ENCODE data around the gene KRT16. TPM values are rescaled to one million over a fixed set of nuclear protein-coding genes. Genes with fewer than 3 reads are reported as not detected.
"Not testable (repeated sequence)": the region's sequence is repeated elsewhere in the genome, so short reads cannot be mapped to it uniquely, and the experiment has no call there.

Gene KRT16
- total and polyA plus RNA-seq, 2 donors (not counting 3 experiments of a cell fraction or from before 2014, with no cell fraction given): not detected

DNA sequence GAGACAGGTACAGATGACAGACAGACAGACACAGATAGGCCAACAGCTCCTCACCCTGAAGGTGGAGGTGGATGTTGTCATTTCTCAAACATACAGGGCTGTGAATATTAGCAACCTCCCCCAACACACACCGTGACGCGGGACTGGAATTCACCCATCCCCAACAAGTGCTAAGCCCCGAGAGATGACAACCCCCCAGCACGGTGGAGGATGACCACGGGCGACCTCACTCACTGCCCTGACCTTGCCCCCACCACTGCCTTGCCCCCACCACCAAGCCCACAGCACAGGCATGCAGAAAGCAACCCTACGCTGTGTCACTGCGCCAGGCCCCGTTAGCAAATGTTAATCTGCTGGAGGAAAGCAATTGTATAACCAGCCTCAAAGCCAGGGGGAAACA, 16.7 kb upstream of the KRT16 start:
- Histone ChIP-seq H3K4me2 (ENCODE audit: insufficient read depth, low read length) (no peak overlapping the region), H3K9ac (replicated peaks; ENCODE audit: extremely low read depth, insufficient read depth, low read length) (no peak overlapping the region), H3K9me1 (replicated peaks; ENCODE audit: control insufficient read depth, extremely low read depth, insufficient read depth, low read length) (no peaks in the 10 kb centered on the region), H4K20me1 (replicated peaks; ENCODE audit: control insufficient read depth, extremely low read depth, insufficient read depth, low read length) (no peaks in the 10 kb centered on the region), H3K4me1 (ENCODE audit: control insufficient read depth, extremely low read depth, insufficient read depth, low read length) (no peaks in the 10 kb centered on the region), H3K27me3 (ENCODE audit: control insufficient read depth in 2 of 2, insufficient read depth in 2 of 2, low read length in 2 of 2) (no peaks in the 10 kb centered on the region), H3K36me3 (ENCODE audit: control insufficient read depth in 2 of 2, extremely low read depth in 1 of 2, insufficient read depth in 2 of 2, low read length in 2 of 2) (no peaks in the 10 kb centered on the region), H3K27ac (ENCODE audit: insufficient read depth, low read depth, low read length) (no peak overlapping the region), H3K9me3 (replicated peaks; ENCODE audit: control insufficient read depth, insufficient read depth, low read length) (no peaks in the 10 kb centered on the region), H3K79me2 (ENCODE audit: control insufficient read depth, insufficient read depth, low read length) (no peaks in the 10 kb centered on the region), H2AFZ (ENCODE audit: low read depth, low read length) (no peak overlapping the region), H3K4me3 (replicated peaks in 1 of 3; ENCODE audit: insufficient read depth in 1 of 3, low read depth in 1 of 3, low read length in 3 of 3) (no peak overlapping the region)
- DNase-seq (ENCODE audit: low read depth, low spot score) (no peak), FAIRE-seq (no peak)
- no peak for TF ChIP-seq EZH2 (IDR thresholded peaks at IDR 0.05; ENCODE audit: borderline replicate concordance, low read depth, low read length, severe bottlenecking)
- TF ChIP-seq, protein P1, sequence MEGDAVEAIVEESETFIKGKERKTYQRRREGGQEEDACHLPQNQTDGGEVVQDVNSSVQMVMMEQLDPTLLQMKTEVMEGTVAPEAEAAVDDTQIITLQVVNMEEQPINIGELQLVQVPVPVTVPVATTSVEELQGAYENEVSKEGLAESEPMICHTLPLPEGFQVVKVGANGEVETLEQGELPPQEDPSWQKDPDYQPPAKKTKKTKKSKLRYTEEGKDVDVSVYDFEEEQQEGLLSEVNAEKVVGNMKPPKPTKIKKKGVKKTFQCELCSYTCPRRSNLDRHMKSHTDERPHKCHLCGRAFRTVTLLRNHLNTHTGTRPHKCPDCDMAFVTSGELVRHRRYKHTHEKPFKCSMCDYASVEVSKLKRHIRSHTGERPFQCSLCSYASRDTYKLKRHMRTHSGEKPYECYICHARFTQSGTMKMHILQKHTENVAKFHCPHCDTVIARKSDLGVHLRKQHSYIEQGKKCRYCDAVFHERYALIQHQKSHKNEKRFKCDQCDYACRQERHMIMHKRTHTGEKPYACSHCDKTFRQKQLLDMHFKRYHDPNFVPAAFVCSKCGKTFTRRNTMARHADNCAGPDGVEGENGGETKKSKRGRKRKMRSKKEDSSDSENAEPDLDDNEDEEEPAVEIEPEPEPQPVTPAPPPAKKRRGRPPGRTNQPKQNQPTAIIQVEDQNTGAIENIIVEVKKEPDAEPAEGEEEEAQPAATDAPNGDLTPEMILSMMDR (IDR thresholded peaks at IDR 0.05; ENCODE audit: extremely low read depth in 1 of 2, insufficient read depth in 1 of 2, low read depth in 1 of 2, low read length in 2 of 2): no peak
- TF ChIP-seq, protein P2, sequence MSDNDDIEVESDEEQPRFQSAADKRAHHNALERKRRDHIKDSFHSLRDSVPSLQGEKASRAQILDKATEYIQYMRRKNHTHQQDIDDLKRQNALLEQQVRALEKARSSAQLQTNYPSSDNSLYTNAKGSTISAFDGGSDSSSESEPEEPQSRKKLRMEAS (IDR thresholded peaks at IDR 0.05; ENCODE audit: insufficient read depth, insufficient read length): no peak
- TF ChIP-seq GATA2 (IDR thresholded peaks at IDR 0.05; ENCODE audit: insufficient read depth, insufficient read length, low read depth, low read length): no peak
- no peak for TF ChIP-seq POLR2A (IDR thresholded peaks at IDR 0.05; ENCODE audit: low read depth, low read length)
- TF ChIP-seq FOS (IDR thresholded peaks at IDR 0.05; ENCODE audit: borderline replicate concordance, insufficient read depth, low read length): no peak
- TF ChIP-seq JUN (IDR thresholded peaks at IDR 0.05; ENCODE audit: borderline replicate concordance, insufficient read depth, insufficient read length, low read depth): no peak
- no peak for TF ChIP-seq POLR2AphosphoS5 (IDR thresholded peaks at IDR 0.05; ENCODE audit: insufficient read depth, low read depth, low read length)
- no peak for TF ChIP-seq MYC (IDR thresholded peaks at IDR 0.05; ENCODE audit: low read depth, low read length)
- ChIA-PET CTCF (no interaction called here), POLR2A (no interaction called here)
- intact Hi-C loops (cut with micrococcal nuclease): no loop called here
- no TSS peak for BruUV-seq (replicated peaks)
- dilution Hi-C loops (cut with MboI; ENCODE audit: extremely low pct_ligation_motif_present, low sequenced_read_pairs): no loop called here

DNA sequence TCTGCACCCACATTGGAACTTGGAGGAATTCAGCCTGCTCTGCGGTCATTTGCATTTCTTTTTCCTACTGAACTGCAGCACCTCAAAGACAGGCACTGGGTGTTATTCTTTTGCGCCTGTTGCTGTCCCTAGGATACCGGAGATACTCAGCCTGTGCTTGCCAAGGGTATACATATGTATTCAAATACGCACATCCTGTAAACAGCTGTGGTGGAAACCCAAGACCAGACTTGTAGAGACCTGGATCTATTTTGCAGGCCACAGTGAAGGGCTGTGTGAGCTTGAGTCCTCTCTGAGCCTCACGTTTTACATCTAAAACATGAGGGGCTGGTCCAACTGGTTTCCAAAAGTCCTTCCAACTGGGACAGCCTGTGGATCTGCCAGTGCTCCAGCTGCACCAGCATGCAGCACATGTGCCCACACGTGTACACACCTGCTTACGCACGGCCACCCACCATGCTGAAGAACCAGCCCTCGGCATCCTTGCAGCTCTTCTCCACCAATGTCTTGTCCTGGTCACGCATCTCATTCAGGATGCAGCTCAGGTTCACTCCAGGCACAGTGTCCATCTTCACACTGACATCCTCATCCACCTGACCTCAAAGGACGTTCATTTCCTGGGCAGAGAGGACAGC, 16.2 kb upstream of the KRT16 start:
- POLR2A ChIA-PET; BruUV-seq (replicated peaks); H3K27me3 ChIP-seq (ENCODE audit: control insufficient read depth in 2 of 2, insufficient read depth in 2 of 2, low read length in 2 of 2); FAIRE-seq; H3K79me2 ChIP-seq (ENCODE audit: control insufficient read depth, insufficient read depth, low read length); H3K27ac ChIP-seq (ENCODE audit: insufficient read depth, low read depth, low read length); H3K9ac ChIP-seq (replicated peaks; ENCODE audit: extremely low read depth, insufficient read depth, low read length); DNase-seq (ENCODE audit: low read depth, low spot score); H2AFZ ChIP-seq (ENCODE audit: low read depth, low read length); dilution Hi-C loops (cut with MboI; ENCODE audit: extremely low pct_ligation_motif_present, low sequenced_read_pairs); H3K9me3 ChIP-seq (replicated peaks; ENCODE audit: control insufficient read depth, insufficient read depth, low read length); H3K4me1 ChIP-seq (ENCODE audit: control insufficient read depth, extremely low read depth, insufficient read depth, low read length); H3K9me1 ChIP-seq (replicated peaks; ENCODE audit: control insufficient read depth, extremely low read depth, insufficient read depth, low read length); H4K20me1 ChIP-seq (replicated peaks; ENCODE audit: control insufficient read depth, extremely low read depth, insufficient read depth, low read length); intact Hi-C loops (cut with micrococcal nuclease); H3K4me3 ChIP-seq (replicated peaks in 1 of 3; ENCODE audit: insufficient read depth in 1 of 3, low read depth in 1 of 3, low read length in 3 of 3); H3K4me2 ChIP-seq (ENCODE audit: insufficient read depth, low read length); H3K36me3 ChIP-seq (ENCODE audit: control insufficient read depth in 2 of 2, extremely low read depth in 1 of 2, insufficient read depth in 2 of 2, low read length in 2 of 2): not testable (repeated sequence)
- CTCF ChIA-PET: interaction anchor here (1.6 kb wide), 1 partner anchor 34 kb away, joined by 4 read pairs; no protein-coding TSS in a partner anchor

DNA sequence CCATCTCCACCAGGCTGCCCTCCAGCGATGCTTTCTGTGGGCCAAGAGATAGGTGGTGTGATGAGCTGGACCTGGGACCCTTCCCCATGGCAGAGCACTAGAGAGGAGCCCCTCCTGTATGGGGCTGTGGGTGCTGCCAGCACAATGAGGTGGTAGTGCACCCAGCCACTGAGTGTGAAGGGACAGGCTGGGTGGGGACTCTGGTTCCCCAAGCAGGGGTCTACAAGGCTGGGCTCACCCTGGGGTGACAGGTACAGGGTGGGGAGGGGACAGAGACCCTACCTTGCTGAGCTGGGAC, 15.5 kb upstream of the KRT16 start:
- H3K4me3 ChIP-seq (replicated peaks in 1 of 3; ENCODE audit: insufficient read depth in 1 of 3, low read depth in 1 of 3, low read length in 3 of 3); H3K9ac ChIP-seq (replicated peaks; ENCODE audit: extremely low read depth, insufficient read depth, low read length); DNase-seq (ENCODE audit: low read depth, low spot score); BruUV-seq (replicated peaks); H3K4me1 ChIP-seq (ENCODE audit: control insufficient read depth, extremely low read depth, insufficient read depth, low read length); intact Hi-C loops (cut with micrococcal nuclease); H2AFZ ChIP-seq (ENCODE audit: low read depth, low read length); H3K9me1 ChIP-seq (replicated peaks; ENCODE audit: control insufficient read depth, extremely low read depth, insufficient read depth, low read length); H3K27ac ChIP-seq (ENCODE audit: insufficient read depth, low read depth, low read length); POLR2A ChIA-PET; H3K36me3 ChIP-seq (ENCODE audit: control insufficient read depth in 2 of 2, extremely low read depth in 1 of 2, insufficient read depth in 2 of 2, low read length in 2 of 2); dilution Hi-C loops (cut with MboI; ENCODE audit: extremely low pct_ligation_motif_present, low sequenced_read_pairs); FAIRE-seq; H3K9me3 ChIP-seq (replicated peaks; ENCODE audit: control insufficient read depth, insufficient read depth, low read length); H3K4me2 ChIP-seq (ENCODE audit: insufficient read depth, low read length); H3K79me2 ChIP-seq (ENCODE audit: control insufficient read depth, insufficient read depth, low read length); H3K27me3 ChIP-seq (ENCODE audit: control insufficient read depth in 2 of 2, insufficient read depth in 2 of 2, low read length in 2 of 2); H4K20me1 ChIP-seq (replicated peaks; ENCODE audit: control insufficient read depth, extremely low read depth, insufficient read depth, low read length): not testable (repeated sequence)
- CTCF ChIA-PET: interaction anchor here (1.6 kb wide), 1 partner anchor 35 kb away, joined by 4 read pairs; no protein-coding TSS in a partner anchor
